GM12875 (cell line): ENCODE data around the gene LACTBL1.

Source experiments
- H3K4me3 ChIP-seq: one replicate; pipeline ENCODE4 v1.5.1; 2011; ENCODE audit warnings: low read depth, low read length, control low read depth
- CTCF ChIP-seq: IDR thresholded peaks from 2 replicates; pipeline ENCODE4 v1.5.1; 2011; ENCODE audit warnings: low read depth, mild to moderate bottlenecking, control low read depth, inconsistent platforms, low read length, moderate library complexity, borderline replicate concordance; ENCODE audit not compliant: insufficient read depth

The LACTBL1 gene

GRCh38 chr1:22932803-22933470, 39.7 kb downstream of the LACTBL1 start:
- no peak overlapping the region for H3K4me3 ChIP-seq
- no peak for TF ChIP-seq CTCF

GRCh38 chr1:22930240-22930912, 42.3 kb downstream of the LACTBL1 start:
- TF ChIP-seq CTCF, result peak; percentile 78
- no peak overlapping the region for H3K4me3 ChIP-seq

GRCh38 chr1:22925111-22925510, 47.6 kb downstream of the LACTBL1 start:
- TF ChIP-seq CTCF, result no peak
- H3K4me3 ChIP-seq, result no peak overlapping the region

GRCh38 chr1:22922640-22923039, 50.0 kb downstream of the LACTBL1 start:
- no peak overlapping the region for H3K4me3 ChIP-seq
- no peak for TF ChIP-seq CTCF

- no peak for TF ChIP-seq CTCF
- no peak overlapping the region for H3K4me3 ChIP-seq
Observed at GRCh38 chr1:22921452-22922126, 51.1 kb downstream of the LACTBL1 start.

- no peak for TF ChIP-seq CTCF
- no peak overlapping the region for H3K4me3 ChIP-seq
Observed at GRCh38 chr1:22920734-22921451, 51.8 kb downstream of the LACTBL1 start.
